Mesenchymal stem cell (in vitro differentiated cells and primary cell): ENCODE data around the gene NLGN4Y.

ENCODE experiments used
- DNase-seq: peaks from one replicate; pipeline ENCODE4 v3.0.0-alpha.2; 2013
- H2AFZ ChIP-seq: one replicate; pipeline ENCODE4 v1.6.1; 2013; ENCODE audit warnings: low read depth, mild to moderate bottlenecking, control low read depth, inconsistent platforms, low read length, moderate library complexity
- H2AK5ac ChIP-seq: 2 replicates; pipeline ENCODE4 v1.6.1; 2013; ENCODE audit warnings: low read length, moderate library complexity, mild to moderate bottlenecking, inconsistent platforms; ENCODE audit not compliant: severe bottlenecking
- H2BK120ac ChIP-seq: one replicate; pipeline ENCODE4 v1.6.1; 2013; ENCODE audit warnings: low read depth, mild to moderate bottlenecking, inconsistent platforms, low read length, moderate library complexity
- H2BK12ac ChIP-seq, 2 experiments: one replicate each; pipeline ENCODE4 v1.6.1; 2013; ENCODE audit warnings: inconsistent platforms in 2 of 2, low read length in 2 of 2, mild to moderate bottlenecking in 2 of 2, moderate library complexity in 2 of 2, control low read depth in 1 of 2
- H2BK15ac ChIP-seq: one replicate; pipeline ENCODE4 v1.6.1; 2013; ENCODE audit warnings: mild to moderate bottlenecking, low read depth, inconsistent platforms; ENCODE audit not compliant: poor library complexity, severe bottlenecking
- H2BK5ac ChIP-seq: 2 replicates; pipeline ENCODE4 v1.6.1; 2013; ENCODE audit warnings: low read depth, mild to moderate bottlenecking, low read length, control low read depth, inconsistent platforms; ENCODE audit not compliant: poor library complexity, severe bottlenecking
- H3K14ac ChIP-seq, 2 experiments: one replicate each; pipeline ENCODE4 v1.6.1; 2013; ENCODE audit warnings: inconsistent platforms in 2 of 2, low read length in 2 of 2, control low read depth in 1 of 2, mild to moderate bottlenecking in 1 of 2, moderate library complexity in 1 of 2
- H3K18ac ChIP-seq, 2 experiments: one replicate each; pipeline ENCODE4 v1.6.1; 2013; ENCODE audit warnings: inconsistent platforms in 2 of 2, low read length in 2 of 2, control low read depth in 1 of 2, low read depth in 1 of 2, mild to moderate bottlenecking in 1 of 2
- H3K23ac ChIP-seq, 2 experiments: one replicate each; pipeline ENCODE4 v1.6.1; 2013; ENCODE audit warnings: inconsistent platforms in 2 of 2, low read length in 2 of 2, mild to moderate bottlenecking in 2 of 2, moderate library complexity in 2 of 2, control low read depth in 1 of 2
- H3K27ac ChIP-seq: 2 replicates; pipeline ENCODE4 v1.5.1; 2013; ENCODE audit warnings: mild to moderate bottlenecking, moderate library complexity, low read length, control low read depth, inconsistent platforms; ENCODE audit not compliant: poor library complexity, severe bottlenecking
- H3K27me3 ChIP-seq, 2 experiments: 2 replicates each; pipeline versions ENCODE4 v1.6.1 to v1.7.0; 2013; ENCODE audit warnings: low read length in 2 of 2, mild to moderate bottlenecking in 2 of 2, moderate library complexity in 2 of 2, control low read depth in 1 of 2, inconsistent platforms in 1 of 2; ENCODE audit not compliant: control insufficient read depth in 1 of 2, insufficient read depth in 1 of 2
- H3K36me3 ChIP-seq, 2 experiments: 2 replicates each; pipeline versions ENCODE4 v1.6.1 to v1.7.0; 2013; ENCODE audit warnings: low read length in 2 of 2, control low read depth in 1 of 2, inconsistent platforms in 1 of 2, low read depth in 1 of 2, mild to moderate bottlenecking in 1 of 2; ENCODE audit not compliant: insufficient read depth in 2 of 2, control insufficient read depth in 1 of 2
- H3K4ac ChIP-seq, 2 experiments: one replicate each; pipeline ENCODE4 v1.6.1; 2013; ENCODE audit warnings: inconsistent platforms in 2 of 2, low read length in 2 of 2, mild to moderate bottlenecking in 2 of 2, moderate library complexity in 2 of 2, control low read depth in 1 of 2, low read depth in 1 of 2
- H3K4me1 ChIP-seq: 2 replicates; pipeline ENCODE4 v1.6.1; 2013; ENCODE audit warnings: low read depth, low read length, control low read depth; ENCODE audit not compliant: control insufficient read depth, insufficient read depth
- H3K4me2 ChIP-seq: 2 replicates; pipeline ENCODE4 v1.6.1; 2013; ENCODE audit warnings: low read length, mild to moderate bottlenecking, inconsistent platforms; ENCODE audit not compliant: poor library complexity, severe bottlenecking
- H3K4me3 ChIP-seq, 2 experiments: 2 replicates each; pipeline versions ENCODE4 v1.5.1 to v1.7.0; 2013; ENCODE audit warnings: low read length in 2 of 2, mild to moderate bottlenecking in 2 of 2, control low read depth in 1 of 2, low read depth in 1 of 2; ENCODE audit not compliant: insufficient read depth in 1 of 2
- H3K79me1 ChIP-seq: replicated peaks from 2 replicates; pipeline ENCODE4 v1.6.1; 2013; ENCODE audit warnings: mild to moderate bottlenecking, control low read depth, low read length, inconsistent platforms; ENCODE audit not compliant: poor library complexity, severe bottlenecking
- H3K9ac ChIP-seq: 2 replicates; pipeline ENCODE4 v1.7.0; 2013; ENCODE audit warnings: mild to moderate bottlenecking, low read length, moderate library complexity
- H3K9me3 ChIP-seq: 2 replicates; pipeline ENCODE4 v1.7.0; 2013; ENCODE audit warnings: mild to moderate bottlenecking, low read length; ENCODE audit not compliant: control insufficient read depth
- H4K8ac ChIP-seq: one replicate; pipeline ENCODE4 v1.6.1; 2013; ENCODE audit warnings: inconsistent platforms, mild to moderate bottlenecking, low read length, moderate library complexity
- H4K91ac ChIP-seq: one replicate; pipeline ENCODE4 v1.6.1; 2013; ENCODE audit warnings: mild to moderate bottlenecking, low read length, inconsistent platforms
- WGBS: methylation state at CpG from one replicate; pipeline ENCODE4 v1.1.7; 2013; ENCODE audit warnings: mixed read lengths; 5-methylcytosine and 5-hydroxymethylcytosine counted together

The NLGN4Y gene

GRCh38 chrY:14504592-14504991, 19.7 kb upstream of the NLGN4Y start:
- no CpG with 5 or more reads among the region's 2 CpGs for WGBS
- H3K18ac ChIP-seq = no peak overlapping the region

GRCh38 chrY:14522379-14522950, 1.9 kb upstream of the NLGN4Y start:
- H4K8ac ChIP-seq = no peak overlapping the region
- H3K36me3 ChIP-seq = no peaks in the 10 kb centered on the region
- peak; percentile 35 for DNase-seq
- whole genome bisulfite sequencing = 4% methylated on average over 4 of the region's 14 CpGs
- H3K23ac ChIP-seq = no peak overlapping the region
- no peak overlapping the region for H3K4ac ChIP-seq
- H2AFZ ChIP-seq = no peak overlapping the region
- no peak overlapping the region for H3K27ac ChIP-seq
- H4K91ac ChIP-seq = no peak overlapping the region
- no peaks in the 10 kb centered on the region for H3K9me3 ChIP-seq
- peak overlapping the region; percentile 72 for H3K4me2 ChIP-seq
- peaks cover 1% of the 10 kb centered on the region for H3K79me1 ChIP-seq
- no peak overlapping the region for H2BK15ac ChIP-seq
- H2BK120ac ChIP-seq = no peak overlapping the region
- H3K9ac ChIP-seq = no peak overlapping the region
- no peak overlapping the region for H3K18ac ChIP-seq
- no peak overlapping the region for H2AK5ac ChIP-seq
- H3K27me3 ChIP-seq = no peaks in the 10 kb centered on the region
- no peak overlapping the region for H3K14ac ChIP-seq
- no peak overlapping the region for H3K4me3 ChIP-seq
- H2BK12ac ChIP-seq = no peak overlapping the region
- no peak overlapping the region for H2BK5ac ChIP-seq
- H3K4me1 ChIP-seq = no peaks in the 10 kb centered on the region

More at GRCh38 chrY:14504592-14504991, 19.7 kb upstream of the NLGN4Y start:
- no peaks in the 10 kb centered on the region for H3K36me3 ChIP-seq
- no peak overlapping the region for H4K8ac ChIP-seq
- H3K14ac ChIP-seq = no peak overlapping the region
- no peak for DNase-seq
- H4K91ac ChIP-seq = no peak overlapping the region
- H3K27me3 ChIP-seq = no peaks in the 10 kb centered on the region
- no peak overlapping the region for H2AFZ ChIP-seq
- H3K9me3 ChIP-seq = no peaks in the 10 kb centered on the region
- no peak overlapping the region for H2BK12ac ChIP-seq
- H3K4ac ChIP-seq = no peak overlapping the region
- H2BK5ac ChIP-seq = no peak overlapping the region
- no peak overlapping the region for H2BK15ac ChIP-seq
- H3K23ac ChIP-seq = no peak overlapping the region
- no peak overlapping the region for H3K4me3 ChIP-seq
- H3K9ac ChIP-seq = no peak overlapping the region
- no peak overlapping the region for H3K27ac ChIP-seq
- no peak overlapping the region for H3K4me2 ChIP-seq
- H2BK120ac ChIP-seq = no peak overlapping the region
- no peak overlapping the region for H2AK5ac ChIP-seq
- no peaks in the 10 kb centered on the region for H3K79me1 ChIP-seq
- no peaks in the 10 kb centered on the region for H3K4me1 ChIP-seq

GRCh38 chrY:14523491-14524271, 648 bp upstream of the NLGN4Y start:
- peak overlapping the region; percentile 83 for H2BK15ac ChIP-seq
- H4K91ac ChIP-seq = peak overlapping the region; percentile 68
- no peak overlapping the region for H3K9ac ChIP-seq
- peak overlapping the region in 1 of 2 experiments; percentile 28 for H3K14ac ChIP-seq
- peak overlapping the region in 1 of 2 experiments; percentile 90 for H3K18ac ChIP-seq
- H3K36me3 ChIP-seq = no peaks in the 10 kb centered on the region
- peak overlapping the region in 1 of 2 experiments; percentile 52 for H3K23ac ChIP-seq
- WGBS = 2% methylated on average over 20 of the region's 31 CpGs
- peak overlapping the region in 1 of 2 experiments; percentile 72 for H3K4me3 ChIP-seq
- H3K79me1 ChIP-seq = peaks cover 1% of the 10 kb centered on the region
- peak overlapping the region; percentile 34 for H2BK120ac ChIP-seq
- peak overlapping the region; percentile 59 for H3K4me2 ChIP-seq
- no peak overlapping the region for H2BK12ac ChIP-seq
- H3K4me1 ChIP-seq = no peaks in the 10 kb centered on the region
- H2AFZ ChIP-seq = no peak overlapping the region
- no peak overlapping the region for H2BK5ac ChIP-seq
- H4K8ac ChIP-seq = peak overlapping the region; percentile 90
- no peaks in the 10 kb centered on the region for H3K9me3 ChIP-seq
- H3K27ac ChIP-seq = no peak overlapping the region
- peak overlapping the region in 1 of 2 experiments; percentile 75 for H3K4ac ChIP-seq
- H2AK5ac ChIP-seq = no peak overlapping the region
- no peaks in the 10 kb centered on the region for H3K27me3 ChIP-seq
- DNase-seq = no peak

GRCh38 chrY:14525315-14525714, 986 bp downstream of the NLGN4Y start:
- peak overlapping the region; percentile 3 for H2BK5ac ChIP-seq
- H3K27ac ChIP-seq = peak overlapping the region; percentile 4
- no peak overlapping the region for H3K23ac ChIP-seq
- no peaks in the 10 kb centered on the region for H3K27me3 ChIP-seq
- under 1% methylated on average over 8 of the region's 13 CpGs for WGBS
- H3K79me1 ChIP-seq = peaks cover 1% of the 10 kb centered on the region
- no peak overlapping the region for H4K91ac ChIP-seq
- H4K8ac ChIP-seq = peak overlapping the region; percentile 49
- H2AFZ ChIP-seq = no peak overlapping the region
- H3K36me3 ChIP-seq = no peaks in the 10 kb centered on the region
- peak overlapping the region in 1 of 2 experiments; percentile 52 for H3K18ac ChIP-seq
- no peak overlapping the region for H2BK15ac ChIP-seq
- no peak overlapping the region for H3K9ac ChIP-seq
- peak overlapping the region in 1 of 2 experiments; percentile 81 for H3K14ac ChIP-seq
- no peaks in the 10 kb centered on the region for H3K9me3 ChIP-seq
- no peak overlapping the region for H3K4ac ChIP-seq
- peak overlapping the region; percentile 34 for H2BK120ac ChIP-seq
- H3K4me1 ChIP-seq = no peaks in the 10 kb centered on the region
- no peak overlapping the region for H2AK5ac ChIP-seq
- H3K4me3 ChIP-seq = peak overlapping the region in 1 of 2 experiments; percentile 72
- H3K4me2 ChIP-seq = peak overlapping the region; percentile 53
- DNase-seq = no peak
- no peak overlapping the region for H2BK12ac ChIP-seq
